Adrenal gland (tissue), 12 donors: Measurements from ENCODE around the gene NPEPL1. TPM values are rescaled to one million over a fixed set of nuclear protein-coding genes. Genes with fewer than 3 reads are reported as not detected.
A peak's percentile ranks its signal among the peaks of the same experiment; 100 is the strongest.

Experiments used
- DNase-seq, 7 donors: peaks; one replicate each; pipeline ENCODE4 v3.0.0-alpha.2; 2019 to 2020
- H3K27ac ChIP-seq, 5 donors: fragments of 200-600 bp; sonication (generic) in 4 of 5; 1 replicate in 3 of 5; 2 replicates in 2 of 5; pipeline versions ENCODE4 v1.5.1 to v1.8.0; 2016 to 2020; ENCODE audit warnings: mild to moderate bottlenecking in 1 of 5
- H3K27me3 ChIP-seq: fragments of 200-600 bp; 2 replicates; pipeline ENCODE4 v1.8.0; 2021
- H3K36me3 ChIP-seq, 2 donors: fragments of 200-600 bp; replicated peaks in 1 of 2; 1 replicate in 1 of 2; 2 replicates in 1 of 2; pipeline versions ENCODE4 v1.5.1 to v1.8.0; 2018 to 2022
- H3K4me1 ChIP-seq, 2 donors: fragments of 200-600 bp; replicated peaks in 1 of 2; 1 replicate in 1 of 2; 2 replicates in 1 of 2; pipeline versions ENCODE4 v1.5.1 to v1.8.0; 2018 to 2021
- H3K4me3 ChIP-seq, 4 donors: fragments of 200-600 bp; sonication (generic) in 3 of 4; one replicate each; pipeline ENCODE4 v1.5.1; 2016 to 2018
- H3K9me3 ChIP-seq, 3 donors: fragments of 200-600 bp; sonication (generic) in 1 of 3; replicated peaks in 1 of 3; 1 replicate in 2 of 3; 2 replicates in 1 of 3; pipeline versions ENCODE4 v1.5.1 to v1.8.0; 2016 to 2021
- POLR2A ChIP-seq, 2 donors: fragments of 450-650 bp; IDR thresholded peaks; one replicate each; pipeline ENCODE4 v1.6.1; 2017; ENCODE audit warnings: antibody characterized with exemption in 2 of 2, mild to moderate bottlenecking in 2 of 2, moderate library complexity in 1 of 2
- WGBS, 4 donors: extraction: QIAGEN DNeasy Blood & Tissue Kit in 2 of 4; methylation state at CpG; one replicate each; pipeline versions ENCODE4 v1.1.5 to v1.1.7; 2013 to 2017; 5-methylcytosine and 5-hydroxymethylcytosine counted together
- intact Hi-C, 2 donors: fragments of 100-400 bp; cut with DNase I; formaldehyde crosslinking; loops; one replicate each; pipeline versions ENCODE4 v1.14.1 to v1.15.0; 2022 to 2023
- polyA plus RNA-seq, 3 donors: library from polyadenylated mRNA; stranded (reverse); fragments of 200-250 nt in 2 of 3; fragments of 350-450 nt in 1 of 3; fragmentation: Illumina TruSeq in 1 of 3; extraction: RNeasy Lipid Tissue Mini Kit (QIAGEN cat#74804) in 1 of 3; gene quantifications; one replicate each; pipeline ENCODE4 v1.2.3, GENCODE V29; 2013 to 2014
- total RNA-seq, 9 donors: library from RNA; depleted of rRNA in 4 of 9; stranded (reverse); fragments of >200 nt in 4 of 9; fragments of 120-200 nt in 1 of 9; fragmentation: NEBNext Ultra II Directional in 1 of 9; extraction: Animal tissue kit (Norgen Biotek cat#: 25700) in 1 of 9; gene quantifications; one replicate each; pipeline versions ENCODE4 v1.1.0 to v1.2.4, GENCODE V29; 2013 to 2023
- TF ChIP-seq, protein P1 (sequence below), 6 experiments: fragments of 450-650 bp in 4 of 6; fragments of 200-600 bp in 2 of 6; sonication (generic) in 1 of 6; IDR thresholded peaks; 1 replicate in 5 of 6; 2 replicates in 1 of 6; pipeline versions ENCODE4 v1.5.1 to v1.8.0; 2016 to 2021; ENCODE audit warnings: antibody characterized with exemption in 6 of 6, mild to moderate bottlenecking in 2 of 6, moderate library complexity in 1 of 6
- donor health status: healthy with polysubstance abuse.
- donor health status: Bipolar disorder and iron deficiency.
- donor health status: DM: yes; HTN: yes; CAD: no.
- donor health status: DM: no; HTN: no; CAD: no.
- donor health status: DM: no; HTN: no; CAD: no.
- donor health status: DM: yes; HTN: yes; CAD: no.

Gene NPEPL1
- total and polyA plus RNA-seq, 12 donors = 9.3 to 158 (median 35.2) TPM

DNA sequence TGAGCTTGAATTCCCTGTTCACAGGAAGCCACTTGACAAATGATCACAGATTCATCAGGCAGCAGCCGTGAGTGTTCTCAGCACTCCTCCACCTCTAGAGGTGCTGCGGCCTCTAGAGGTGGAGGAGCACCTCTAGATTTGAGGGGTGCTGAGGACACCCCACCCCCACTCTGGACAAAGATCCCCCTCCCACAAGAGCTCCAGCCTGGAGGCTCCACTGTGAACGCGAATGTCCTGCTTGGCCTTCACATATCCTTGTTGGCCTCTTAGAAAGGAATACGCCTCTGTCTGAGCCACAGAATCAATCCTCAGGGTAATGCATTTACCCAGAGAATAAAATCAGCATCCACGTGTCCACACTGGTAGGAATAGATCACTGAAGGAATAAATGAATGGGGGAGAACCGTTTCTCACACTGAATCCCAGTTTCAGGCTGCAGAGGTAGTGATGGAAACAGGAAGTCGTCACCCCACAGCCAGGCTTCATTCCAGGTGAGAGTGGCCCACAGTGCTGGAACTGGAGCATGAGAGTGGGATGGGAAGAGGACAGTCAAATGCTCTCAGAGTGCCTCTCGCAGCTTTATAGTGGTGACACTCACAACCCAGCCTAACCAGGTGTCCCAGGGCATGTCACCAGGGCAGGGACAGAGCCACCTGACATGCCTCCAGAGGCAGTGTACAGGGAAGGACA is 16.6 kb downstream of the NPEPL1 start:
- intact Hi-C loops = no loop called here
- peak in 2 of 7 donors; percentile 4 to 10 for DNase-seq
- Histone ChIP-seq H3K4me1 (no peaks in the 10 kb centered on the region), H3K4me3 (no peak overlapping the region), H3K36me3 (peaks cover 0 to 11% of the 10 kb centered on the region in 2 donors), H3K27me3 (no peaks in the 10 kb centered on the region), H3K9me3 (no peaks in the 10 kb centered on the region), H3K27ac (no peak overlapping the region)
- TF ChIP-seq POLR2A (IDR thresholded peaks at IDR 0.05) = no peak
- TF ChIP-seq, protein P1, sequence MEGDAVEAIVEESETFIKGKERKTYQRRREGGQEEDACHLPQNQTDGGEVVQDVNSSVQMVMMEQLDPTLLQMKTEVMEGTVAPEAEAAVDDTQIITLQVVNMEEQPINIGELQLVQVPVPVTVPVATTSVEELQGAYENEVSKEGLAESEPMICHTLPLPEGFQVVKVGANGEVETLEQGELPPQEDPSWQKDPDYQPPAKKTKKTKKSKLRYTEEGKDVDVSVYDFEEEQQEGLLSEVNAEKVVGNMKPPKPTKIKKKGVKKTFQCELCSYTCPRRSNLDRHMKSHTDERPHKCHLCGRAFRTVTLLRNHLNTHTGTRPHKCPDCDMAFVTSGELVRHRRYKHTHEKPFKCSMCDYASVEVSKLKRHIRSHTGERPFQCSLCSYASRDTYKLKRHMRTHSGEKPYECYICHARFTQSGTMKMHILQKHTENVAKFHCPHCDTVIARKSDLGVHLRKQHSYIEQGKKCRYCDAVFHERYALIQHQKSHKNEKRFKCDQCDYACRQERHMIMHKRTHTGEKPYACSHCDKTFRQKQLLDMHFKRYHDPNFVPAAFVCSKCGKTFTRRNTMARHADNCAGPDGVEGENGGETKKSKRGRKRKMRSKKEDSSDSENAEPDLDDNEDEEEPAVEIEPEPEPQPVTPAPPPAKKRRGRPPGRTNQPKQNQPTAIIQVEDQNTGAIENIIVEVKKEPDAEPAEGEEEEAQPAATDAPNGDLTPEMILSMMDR (IDR thresholded peaks at IDR 0.05) = no peak
- WGBS, 4 donors = 87 to 93% (median 92%) methylated on average over 8 to 9 of the region's 9 CpGs

DNA sequence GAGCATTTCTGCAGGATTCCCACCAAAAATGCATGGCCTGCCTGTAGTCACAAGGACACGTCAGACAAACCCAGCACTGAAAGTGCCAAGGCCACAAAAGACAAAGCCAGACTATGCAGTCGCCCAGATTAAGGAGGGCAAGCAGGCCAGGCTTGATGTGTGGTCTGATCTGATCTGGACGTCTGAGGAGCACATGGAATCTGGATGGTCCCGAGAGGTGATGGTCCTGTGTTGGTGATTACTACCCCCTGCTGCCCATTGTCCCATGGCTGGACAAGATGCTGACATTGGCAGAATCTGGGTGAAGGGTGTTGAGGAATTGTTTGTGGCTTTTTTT is 17.1 kb downstream of the NPEPL1 start:
- TF ChIP-seq, protein P1 (IDR thresholded peaks at IDR 0.05) = no peak
- no peak for TF ChIP-seq POLR2A (IDR thresholded peaks at IDR 0.05)
- 83 to 93% (median 85%) methylated on average over 4 of the region's 4 CpGs for WGBS, 4 donors
- peak in 2 of 7 donors; percentile 10 to 43 for DNase-seq
- Histone ChIP-seq H3K36me3 (peaks cover 0 to 10% of the 10 kb centered on the region in 2 donors), H3K27ac (no peak overlapping the region), H3K27me3 (no peaks in the 10 kb centered on the region), H3K4me1 (no peaks in the 10 kb centered on the region), H3K9me3 (no peaks in the 10 kb centered on the region), H3K4me3 (no peak overlapping the region)
- intact Hi-C loops = no loop called here

DNA sequence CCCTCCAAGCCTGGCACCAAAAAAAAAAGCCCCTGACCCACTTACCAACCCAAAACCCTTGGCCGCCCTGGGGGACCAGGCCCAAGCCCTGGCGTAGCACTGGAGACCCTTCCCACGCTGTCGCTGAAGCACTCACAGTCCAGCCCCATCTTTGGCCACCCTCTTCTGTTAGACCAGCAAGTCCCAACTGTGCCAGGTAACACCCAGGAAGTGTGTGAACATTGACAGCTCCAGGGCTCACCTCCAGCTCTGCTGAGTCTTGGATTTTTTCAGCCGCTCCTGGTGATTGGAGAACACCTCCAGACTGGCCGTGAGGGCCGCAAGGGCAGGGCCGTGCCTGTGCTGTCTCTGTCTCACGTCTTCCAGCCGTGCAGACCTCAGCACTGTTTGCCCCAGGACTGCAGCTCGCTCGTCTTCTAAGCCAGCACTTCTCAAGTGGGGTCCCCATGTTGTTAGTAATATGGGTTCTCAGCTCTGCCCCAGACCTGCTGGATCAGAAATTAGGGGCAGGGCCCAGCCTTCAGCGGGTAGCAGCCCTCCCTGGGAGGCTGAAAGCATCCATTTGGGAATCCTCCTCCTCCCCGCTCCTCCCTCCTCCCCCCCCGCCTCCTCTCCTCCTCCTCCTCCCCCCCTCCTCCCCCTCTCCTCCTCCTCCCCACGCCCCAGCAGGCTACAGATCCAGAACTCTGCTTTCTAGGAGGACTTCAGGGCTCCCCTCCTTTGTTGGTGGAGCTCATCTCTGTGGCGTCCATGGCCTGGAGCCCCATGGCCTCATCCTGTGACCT is 18.1 kb downstream of the NPEPL1 start:
- WGBS, 4 donors = 78 to 91% (median 88%) methylated on average over 12 to 17 of the region's 17 CpGs
- intact Hi-C loops = no loop called here
- peak in 4 of 7 donors; percentile 4 to 45 (median 12) for DNase-seq
- no peaks in the 10 kb centered on the region for H3K27me3 ChIP-seq
- H3K9me3 ChIP-seq = no peaks in the 10 kb centered on the region
- H3K36me3 ChIP-seq = peaks cover 0 to 2% of the 10 kb centered on the region in 2 donors
- TF ChIP-seq, protein P1 (IDR thresholded peaks at IDR 0.05) = no peak
- TF ChIP-seq POLR2A (IDR thresholded peaks at IDR 0.05) = no peak
- H3K27ac ChIP-seq = no peak overlapping the region
- H3K4me3 ChIP-seq = no peak overlapping the region
- H3K4me1 ChIP-seq = no peaks in the 10 kb centered on the region

DNA sequence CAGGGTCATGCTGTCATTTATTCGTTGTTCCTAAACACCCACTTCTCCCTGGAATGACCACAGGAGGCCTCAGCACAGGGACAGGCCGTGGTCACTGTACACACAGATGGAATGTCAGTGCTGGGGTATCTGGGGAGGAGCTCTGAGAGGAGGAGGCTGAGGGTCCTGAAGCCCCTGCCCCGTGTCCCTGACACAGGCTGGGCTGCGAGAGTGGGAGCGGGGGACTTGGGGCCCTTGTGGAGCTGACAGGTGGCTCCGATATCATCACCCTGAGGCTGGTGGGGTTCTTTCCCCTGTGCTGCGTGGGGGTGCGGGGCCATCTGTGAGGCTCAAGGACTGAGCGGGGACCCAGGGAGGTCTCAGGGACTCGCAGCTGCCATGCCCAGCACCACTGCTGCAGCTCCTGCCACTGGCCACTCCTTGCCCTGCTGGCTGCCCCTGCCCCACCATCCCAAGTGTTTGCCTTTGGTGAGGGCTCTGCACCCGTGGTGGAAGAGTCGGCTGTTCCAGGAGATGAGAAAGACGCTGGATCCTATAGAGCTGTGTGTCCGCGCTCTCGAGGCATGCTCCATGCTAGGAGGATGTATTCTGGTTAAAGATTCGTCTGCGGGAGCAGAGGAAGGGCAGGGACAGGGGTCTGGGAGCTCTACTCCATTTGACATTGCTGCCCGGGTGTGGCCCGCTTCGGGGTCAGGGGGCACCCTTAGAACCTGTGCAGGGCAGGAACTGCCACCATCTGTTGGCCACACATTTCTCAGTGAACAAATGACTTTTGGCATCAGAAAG is 18.9 kb downstream of the NPEPL1 start:
- Histone ChIP-seq H3K9me3 (no peaks in the 10 kb centered on the region), H3K4me1 (no peaks in the 10 kb centered on the region), H3K4me3 (no peak overlapping the region), H3K36me3 (no peaks in the 10 kb centered on the region), H3K27me3 (no peaks in the 10 kb centered on the region), H3K27ac (no peak overlapping the region)
- intact Hi-C loops = no loop called here
- no peak for TF ChIP-seq POLR2A (IDR thresholded peaks at IDR 0.05)
- TF ChIP-seq, protein P1 (IDR thresholded peaks at IDR 0.05) = no peak
- 85 to 95% (median 93%) methylated on average over 14 to 21 of the region's 21 CpGs for WGBS, 4 donors
- peak in 1 of 7 donors; percentile 16 for DNase-seq
